ENCODE results near the gene TFB2M.

DNA sequence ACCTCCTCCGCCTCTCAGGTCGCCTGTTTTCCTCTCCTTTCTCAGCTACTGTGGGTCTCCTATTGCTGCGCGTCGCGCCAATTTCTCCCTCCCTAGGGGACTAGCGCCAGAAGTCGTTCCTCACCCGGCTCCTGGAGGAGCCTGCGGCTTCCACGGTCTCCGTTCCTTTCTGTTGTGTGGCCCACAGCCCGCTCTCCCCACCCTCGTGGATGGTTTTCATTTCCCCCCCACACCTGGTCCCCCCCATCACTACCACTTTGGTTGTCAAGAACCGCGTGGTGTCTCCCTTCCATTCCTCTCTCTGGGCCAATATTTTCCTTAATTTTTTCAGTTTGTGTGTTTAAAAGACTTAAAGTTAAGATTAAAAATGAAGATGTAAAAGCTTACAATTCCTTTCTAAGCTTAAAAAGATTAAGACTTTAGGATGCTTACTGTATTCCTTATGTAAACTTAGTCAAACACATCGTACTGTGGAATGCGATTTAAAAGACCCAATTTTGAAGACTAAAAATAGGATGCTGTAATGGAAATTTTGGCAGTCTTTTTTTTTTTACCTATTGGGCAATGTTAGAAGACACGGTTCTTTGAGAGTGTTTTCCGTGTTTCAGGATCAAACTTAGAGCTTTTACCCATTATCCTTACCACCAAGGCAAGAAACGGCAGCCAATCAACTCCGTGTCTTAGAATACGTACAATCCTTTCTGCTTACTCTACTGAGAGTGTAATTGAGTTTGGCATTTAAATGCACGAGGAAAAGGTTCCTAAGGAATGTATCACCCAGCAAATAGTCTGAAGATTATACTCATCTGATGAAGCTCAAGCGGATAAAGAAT, 968 bp upstream of the TFB2M start:
- TF ChIP-seq, protein P1, sequence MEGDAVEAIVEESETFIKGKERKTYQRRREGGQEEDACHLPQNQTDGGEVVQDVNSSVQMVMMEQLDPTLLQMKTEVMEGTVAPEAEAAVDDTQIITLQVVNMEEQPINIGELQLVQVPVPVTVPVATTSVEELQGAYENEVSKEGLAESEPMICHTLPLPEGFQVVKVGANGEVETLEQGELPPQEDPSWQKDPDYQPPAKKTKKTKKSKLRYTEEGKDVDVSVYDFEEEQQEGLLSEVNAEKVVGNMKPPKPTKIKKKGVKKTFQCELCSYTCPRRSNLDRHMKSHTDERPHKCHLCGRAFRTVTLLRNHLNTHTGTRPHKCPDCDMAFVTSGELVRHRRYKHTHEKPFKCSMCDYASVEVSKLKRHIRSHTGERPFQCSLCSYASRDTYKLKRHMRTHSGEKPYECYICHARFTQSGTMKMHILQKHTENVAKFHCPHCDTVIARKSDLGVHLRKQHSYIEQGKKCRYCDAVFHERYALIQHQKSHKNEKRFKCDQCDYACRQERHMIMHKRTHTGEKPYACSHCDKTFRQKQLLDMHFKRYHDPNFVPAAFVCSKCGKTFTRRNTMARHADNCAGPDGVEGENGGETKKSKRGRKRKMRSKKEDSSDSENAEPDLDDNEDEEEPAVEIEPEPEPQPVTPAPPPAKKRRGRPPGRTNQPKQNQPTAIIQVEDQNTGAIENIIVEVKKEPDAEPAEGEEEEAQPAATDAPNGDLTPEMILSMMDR (IDR thresholded peaks at IDR 0.05), result no peak
- no peak for TF ChIP-seq POLR2A (IDR thresholded peaks at IDR 0.05)
- TF ChIP-seq POLR2AphosphoS5 (IDR thresholded peaks at IDR 0.05), result peak in 1 of 3 donors; percentile 28
- no peak for TF ChIP-seq EP300 (IDR thresholded peaks at IDR 0.05)

Measured in stomach (tissue), 4 donors.